CD8-positive, alpha-beta T cell (primary cell): ENCODE results near the gene EEF1B2. TPM values are rescaled to one million over a fixed set of nuclear protein-coding genes. Genes with fewer than 3 reads are reported as not detected.

Source experiments
- total RNA-seq, 46 experiments: library from RNA in 2 of 46; stranded (reverse) in 2 of 46; gene quantifications; one replicate each; pipeline ENCODE4 v1.2.3 and lab custom pipeline; 2021 to 2026

The EEF1B2 gene
- total RNA-seq, 2 experiments from 2014 or later: 1,147 to 1,208 TPM

Other genes starting within 250 kb of the EEF1B2 start
- gene INO80D, start 73.7 kb upstream of the EEF1B2 start, total RNA-seq: 10 to 100 TPM; 48.5 to 48.6 TPM
- gene NDUFS1, start 451 bp upstream of the EEF1B2 start, total RNA-seq: 10 to 100 TPM; 23.7 to 28.7 TPM
- gene ZDBF2, start 114.8 kb downstream of the EEF1B2 start, total RNA-seq: 10 to 100 TPM; 39.2 to 42.3 TPM